ENCODE measurements around the gene OCRL. TPM values are rescaled to one million over a fixed set of nuclear protein-coding genes. Genes with fewer than 3 reads are reported as not detected.

Gene OCRL
- total RNA-seq, 1 experiment from 2014 or later = 44.7 TPM

DNA sequence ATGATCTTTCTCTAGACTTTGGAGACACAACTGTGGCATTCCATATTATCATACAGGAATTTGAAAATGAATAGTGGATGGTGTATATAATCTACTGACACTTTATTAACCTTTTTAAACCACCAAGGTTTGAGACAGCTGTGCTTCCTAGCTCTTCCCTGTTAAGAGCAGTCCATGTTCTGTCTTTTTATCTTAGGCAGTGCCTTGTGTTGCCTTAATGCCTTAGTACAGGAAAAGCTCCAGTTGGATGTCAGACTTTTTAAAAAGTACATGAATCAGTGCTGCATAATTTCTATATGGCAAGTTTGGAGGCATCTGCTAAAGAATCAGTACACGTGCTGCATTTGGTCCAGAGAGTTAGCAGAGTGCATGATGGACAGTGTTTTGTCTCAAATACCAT is 45.1 kb downstream of the OCRL start:
- DNase-seq (ENCODE audit: low read depth) = no peak

DNA sequence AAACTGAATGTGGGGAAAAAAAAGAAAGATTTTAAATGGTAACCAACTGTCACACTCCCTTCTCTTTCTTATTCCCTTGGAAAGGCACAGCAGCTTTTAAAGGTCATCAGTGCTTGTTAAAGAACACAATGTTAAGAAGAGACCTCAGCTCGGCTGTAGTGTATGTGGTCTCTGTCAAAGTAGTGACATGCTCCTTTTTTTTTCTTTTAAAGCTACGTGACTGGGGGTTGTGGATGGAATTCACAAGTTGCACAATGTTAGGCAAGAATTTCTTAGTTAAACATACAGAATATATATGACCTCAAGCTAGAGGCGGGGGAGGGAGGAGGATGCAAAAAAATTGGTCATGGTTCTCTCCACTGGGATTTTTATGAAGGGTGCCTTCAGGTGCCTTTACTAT is 45.6 kb downstream of the OCRL start:
- DNase-seq (ENCODE audit: low read depth) = no peak

DNA sequence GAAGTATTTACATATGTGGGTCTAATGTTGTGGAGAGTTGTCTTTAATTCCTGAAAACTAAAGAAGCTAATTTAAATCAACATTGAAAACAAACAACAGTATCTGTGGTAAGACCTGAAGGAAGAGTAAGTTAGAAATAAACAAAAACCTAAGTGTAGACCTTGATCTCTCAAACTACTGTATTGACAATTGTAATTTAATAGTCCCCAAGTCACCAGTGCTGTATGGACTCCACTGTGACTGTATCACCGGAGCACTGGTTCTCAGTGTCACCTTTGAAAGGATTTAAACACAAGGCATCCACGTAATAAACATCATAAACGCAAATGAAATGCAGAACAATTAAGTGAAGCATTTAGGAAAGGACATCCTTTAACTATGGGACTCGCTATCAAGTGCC is 46.4 kb downstream of the OCRL start:
- no peak for DNase-seq (ENCODE audit: low read depth)

DNA sequence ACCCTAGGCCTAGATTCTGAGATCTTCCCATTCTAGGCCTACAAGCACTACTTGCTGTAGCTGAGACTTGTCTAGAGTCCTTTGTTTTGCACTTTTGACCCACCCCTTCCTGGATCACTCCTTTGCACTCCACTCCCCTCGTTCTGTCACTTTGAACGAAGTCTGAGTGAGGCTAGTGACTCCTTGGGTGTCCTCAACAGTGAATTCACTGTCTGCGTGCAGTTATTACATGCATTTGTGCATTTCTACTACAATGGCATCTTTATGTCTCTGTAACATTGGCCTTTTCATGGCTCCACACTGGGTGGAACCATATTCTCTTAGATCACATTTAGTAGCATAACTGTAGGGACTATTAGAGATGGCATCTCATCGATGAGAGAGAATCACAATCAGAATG is 50.5 kb downstream of the OCRL start:
- no peak for DNase-seq (ENCODE audit: low read depth)

DNA sequence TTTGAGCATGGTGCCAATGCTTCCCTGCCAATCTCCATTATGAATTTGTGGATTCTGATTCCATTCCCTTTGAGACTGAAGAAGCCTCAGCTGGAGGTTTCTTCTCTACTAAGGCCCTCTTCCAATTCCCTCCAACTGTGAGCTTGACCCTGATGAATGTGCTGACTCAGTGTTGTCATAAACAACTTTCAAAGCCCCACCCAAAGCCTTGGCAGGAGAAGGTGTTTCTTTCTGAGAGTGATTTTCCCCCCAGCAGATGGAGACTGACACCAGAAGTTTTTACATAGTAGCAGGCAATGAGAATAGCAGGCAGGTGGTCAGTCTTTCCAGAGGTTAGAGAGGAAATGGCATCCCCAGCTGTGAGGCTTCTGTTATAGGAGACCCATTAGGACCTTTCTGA is 53.1 kb downstream of the OCRL start:
- DNase-seq (ENCODE audit: low read depth) = peak; percentile 71

DNA sequence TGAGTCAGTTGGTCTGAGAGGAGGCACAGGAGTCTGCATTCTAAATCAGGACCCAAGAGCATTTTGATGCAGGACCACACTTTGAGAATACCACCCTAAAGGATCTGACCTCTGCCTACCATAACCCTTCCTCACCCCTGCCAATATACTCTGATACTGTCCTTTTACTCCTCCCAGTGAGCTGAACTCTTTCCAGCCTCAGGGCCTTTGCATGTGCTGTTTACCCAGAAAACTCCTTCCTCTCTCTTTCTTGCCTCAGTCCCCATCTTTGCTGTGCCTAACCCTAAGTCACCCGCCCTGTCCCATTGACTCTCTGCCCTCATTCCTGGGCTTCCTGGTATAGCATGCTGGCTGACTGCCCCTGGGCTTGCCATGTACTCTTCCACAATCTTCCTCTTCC is 54.7 kb downstream of the OCRL start:
- DNase-seq (ENCODE audit: low read depth) = no peak

- no peak for DNase-seq (ENCODE audit: low read depth)
These were observed 56.0 kb downstream of the OCRL start for GRCh38 chrX:129596077-129596476.

GRCh38 chrX:129597905-129598304 is 57.8 kb downstream of the OCRL start:
- DNase-seq (ENCODE audit: low read depth) = no peak

DNA sequence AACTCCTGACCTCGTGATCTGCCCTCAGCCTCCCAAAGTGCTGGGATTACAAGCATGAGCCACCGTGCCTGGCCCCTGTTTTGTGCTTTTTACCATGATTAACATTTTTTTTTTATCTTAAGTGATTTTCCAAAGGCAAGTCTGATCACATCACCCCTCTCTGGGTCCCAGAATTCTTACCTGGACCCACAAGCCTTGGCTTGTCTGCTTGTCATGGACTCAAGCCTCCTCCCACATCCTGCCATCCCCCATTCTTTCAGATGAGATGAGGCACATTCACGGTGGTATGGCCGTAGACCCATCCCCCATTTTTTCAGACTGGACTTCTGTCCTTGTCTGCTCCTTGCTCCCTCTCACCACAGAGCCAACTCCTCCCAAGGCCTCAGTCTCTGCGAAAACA is 59.4 kb downstream of the OCRL start:
- no peak for DNase-seq (ENCODE audit: low read depth)

DNA sequence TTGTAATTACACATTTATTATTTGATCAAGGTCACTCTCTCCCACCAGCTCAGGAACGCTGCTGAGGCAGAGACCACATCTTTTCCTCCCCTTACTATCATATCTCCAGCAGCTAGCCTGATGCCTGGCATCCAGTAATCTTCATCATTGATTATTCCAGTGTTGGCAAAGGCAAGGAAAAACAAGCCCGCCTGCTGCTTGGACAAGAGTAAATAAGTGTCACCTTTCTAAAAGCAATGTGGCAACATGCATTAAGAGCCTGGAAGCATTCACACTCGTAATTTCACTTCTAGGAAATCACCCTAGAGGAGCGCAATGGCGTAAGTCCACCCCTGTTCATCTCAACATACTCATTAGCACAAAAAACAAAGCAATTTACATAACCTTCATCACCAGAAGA is 59.9 kb downstream of the OCRL start:
- no peak for DNase-seq (ENCODE audit: low read depth)

- DNase-seq (ENCODE audit: low read depth) = peak; percentile 40
These were observed 60.9 kb downstream of the OCRL start for GRCh38 chrX:129600981-129601424.

- peak; percentile 61 for DNase-seq (ENCODE audit: low read depth)
These were observed 66.9 kb downstream of the OCRL start for GRCh38 chrX:129606918-129607317.

DNA sequence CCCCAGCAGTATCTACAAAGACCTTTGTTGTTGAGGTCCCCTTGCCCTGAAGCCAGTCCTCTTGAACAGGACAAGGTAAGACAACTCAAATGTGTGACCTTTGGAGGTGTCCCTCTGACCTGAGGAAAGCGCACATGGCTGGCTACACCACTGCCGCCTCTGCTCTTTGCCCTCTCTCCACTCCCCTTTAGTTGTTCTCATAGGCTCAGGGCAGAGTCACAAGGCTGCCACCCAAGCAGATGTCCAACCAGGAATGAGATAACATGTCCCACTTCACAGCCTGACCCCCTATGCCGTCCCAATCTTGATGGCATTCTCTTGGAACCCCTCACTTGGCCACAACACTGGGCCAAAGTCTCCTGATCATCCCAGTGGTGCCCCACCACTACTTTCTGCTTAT is 68.4 kb downstream of the OCRL start:
- no peak for DNase-seq (ENCODE audit: low read depth)

DNA sequence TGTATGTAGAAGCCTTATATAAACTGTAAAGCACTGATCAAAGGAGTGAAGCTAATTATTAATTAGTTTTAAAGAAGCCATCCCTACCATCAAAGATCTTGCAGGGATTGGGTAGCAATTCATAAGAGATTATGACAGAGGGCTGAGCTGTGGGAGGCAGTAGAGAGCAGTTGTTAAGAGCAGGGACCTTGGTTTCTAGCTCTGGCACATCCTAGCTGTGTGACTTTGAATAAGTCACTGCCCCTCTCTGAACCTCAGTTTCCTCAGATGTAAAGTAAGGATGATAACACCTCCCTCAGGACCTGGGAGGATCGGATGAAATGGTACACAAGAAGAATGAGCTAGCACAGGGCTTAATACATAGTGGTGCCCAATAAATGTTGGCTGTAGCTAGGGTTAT is 69.3 kb downstream of the OCRL start:
- no peak for DNase-seq (ENCODE audit: low read depth)

GRCh38 chrX:129612396-129612795 is 72.3 kb downstream of the OCRL start:
- no peak for DNase-seq (ENCODE audit: low read depth)

DNA sequence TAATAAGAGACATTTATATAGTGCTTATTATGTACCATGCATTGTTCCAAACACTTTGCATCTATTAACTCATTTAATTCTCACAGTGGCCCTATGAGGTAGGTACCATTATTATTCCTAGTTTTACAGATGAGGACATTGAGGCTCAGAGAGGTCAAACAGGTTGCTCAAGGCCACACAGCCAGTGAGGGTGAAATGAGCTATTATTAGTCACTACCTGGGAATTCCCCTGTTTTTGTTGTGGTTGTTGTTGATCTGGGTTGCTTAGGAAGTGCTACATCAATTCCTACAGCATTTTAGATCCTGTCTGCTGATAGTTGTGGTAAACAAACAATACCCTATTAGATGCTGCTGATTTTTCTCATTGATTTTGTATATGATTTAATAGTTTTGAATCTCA is 73.5 kb downstream of the OCRL start:
- DNase-seq (ENCODE audit: low read depth) = peak; percentile 41

DNA sequence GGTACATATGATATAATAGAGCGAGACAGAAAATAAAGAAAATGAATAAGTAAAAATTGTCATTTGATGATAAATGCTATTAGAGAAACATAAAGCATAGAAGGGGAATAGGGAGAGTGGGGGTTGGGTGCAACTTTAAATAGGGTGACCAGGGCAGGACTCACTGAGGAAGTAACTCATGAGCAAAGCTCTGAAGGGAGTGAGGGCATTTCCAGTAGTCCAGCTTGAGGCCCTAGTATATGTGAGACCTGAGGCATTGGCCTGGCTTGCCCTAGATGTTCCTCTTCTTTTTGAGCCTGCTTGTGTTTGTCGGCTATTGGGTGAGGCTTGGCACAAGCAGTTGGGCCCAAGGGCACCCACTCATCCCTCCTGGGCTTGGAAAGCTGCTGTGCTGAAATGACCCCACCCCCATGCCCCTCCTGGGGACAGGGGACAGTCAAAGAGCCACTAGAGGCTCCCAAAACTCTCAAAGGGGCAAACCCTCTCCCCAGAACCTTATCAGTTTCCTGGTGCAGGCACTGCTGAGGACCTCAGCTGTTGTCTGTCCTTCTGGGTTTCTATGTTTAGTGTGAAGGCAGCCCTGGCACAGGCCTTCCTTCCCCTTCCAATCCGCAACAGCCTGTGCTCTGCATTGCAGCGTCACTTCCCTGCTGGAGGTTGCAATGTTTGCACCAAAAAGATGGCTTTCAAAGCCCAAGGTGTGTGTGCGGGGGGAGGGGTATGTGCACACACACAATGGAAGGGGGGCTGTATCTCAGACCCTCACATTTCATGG is 74.6 kb downstream of the OCRL start:
- DNase-seq (ENCODE audit: low read depth) = no peak

GRCh38 chrX:129617420-129617819 is 77.4 kb downstream of the OCRL start:
- no peak for DNase-seq (ENCODE audit: low read depth)

DNA sequence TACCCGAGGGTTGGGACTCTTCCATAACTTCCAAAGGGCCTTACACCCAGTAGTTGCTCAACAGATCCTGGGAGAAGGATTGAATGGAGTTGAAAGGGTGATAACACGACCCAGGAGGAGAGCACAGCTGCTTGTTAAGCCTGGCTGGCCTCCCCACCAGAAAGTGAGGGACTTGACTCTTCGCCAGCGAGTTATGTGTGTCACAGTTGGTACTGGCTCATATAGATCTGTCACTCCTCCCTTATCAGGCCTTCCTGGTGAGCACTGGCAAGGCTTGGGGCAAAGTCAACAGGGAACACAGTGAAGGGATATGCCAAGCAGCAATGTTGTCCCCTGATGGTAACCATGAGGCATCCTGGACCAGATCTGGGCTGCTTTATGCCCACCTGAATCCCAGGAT is 78.9 kb downstream of the OCRL start:
- no peak for DNase-seq (ENCODE audit: low read depth)

GRCh38 chrX:129622757-129623301 is 82.8 kb downstream of the OCRL start:
- DNase-seq (ENCODE audit: low read depth) = peak; percentile 85

DNA sequence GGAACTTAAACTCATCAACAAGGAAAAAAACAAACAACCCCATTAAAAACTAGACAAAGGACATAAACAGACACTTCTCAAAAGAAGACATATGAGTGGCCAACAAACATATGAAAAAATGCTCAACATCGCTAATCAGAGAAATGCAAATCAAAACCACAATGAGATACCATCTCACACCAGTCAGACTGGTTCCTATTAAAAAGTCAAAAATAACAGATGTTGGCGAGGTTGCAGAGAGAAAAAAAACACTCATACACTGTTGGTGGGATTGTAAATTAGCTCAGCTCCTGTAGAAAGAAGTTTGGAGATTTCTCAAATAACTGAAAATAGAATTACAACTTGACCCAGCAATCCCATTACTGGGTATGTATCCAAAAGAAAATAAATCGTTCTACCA is 86.0 kb downstream of the OCRL start:
- peak; percentile 58 for DNase-seq (ENCODE audit: low read depth)

DNA sequence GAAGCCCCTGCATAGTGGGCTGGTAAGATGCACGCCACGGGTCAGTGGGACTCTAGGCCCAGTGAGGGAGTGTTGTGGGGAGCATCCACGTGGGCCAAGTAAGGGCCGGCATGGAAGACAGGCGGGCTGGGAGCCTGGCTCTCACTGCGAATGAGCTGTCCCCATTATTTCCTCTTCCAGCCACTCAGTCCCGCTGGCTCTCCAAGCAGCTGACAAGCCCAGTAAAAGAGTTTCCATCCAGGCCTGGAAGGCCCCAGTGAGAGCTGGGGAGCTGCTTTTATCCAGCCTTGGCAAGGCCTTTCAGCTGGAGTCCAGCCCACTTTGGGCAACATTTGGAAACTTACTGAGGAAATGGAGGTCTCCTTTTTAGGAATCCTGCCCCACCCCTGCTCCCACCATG is 89.8 kb downstream of the OCRL start:
- no peak for DNase-seq (ENCODE audit: low read depth)

GRCh38 chrX:129631849-129632248 is 91.8 kb downstream of the OCRL start:
- no peak for DNase-seq (ENCODE audit: low read depth)

DNA sequence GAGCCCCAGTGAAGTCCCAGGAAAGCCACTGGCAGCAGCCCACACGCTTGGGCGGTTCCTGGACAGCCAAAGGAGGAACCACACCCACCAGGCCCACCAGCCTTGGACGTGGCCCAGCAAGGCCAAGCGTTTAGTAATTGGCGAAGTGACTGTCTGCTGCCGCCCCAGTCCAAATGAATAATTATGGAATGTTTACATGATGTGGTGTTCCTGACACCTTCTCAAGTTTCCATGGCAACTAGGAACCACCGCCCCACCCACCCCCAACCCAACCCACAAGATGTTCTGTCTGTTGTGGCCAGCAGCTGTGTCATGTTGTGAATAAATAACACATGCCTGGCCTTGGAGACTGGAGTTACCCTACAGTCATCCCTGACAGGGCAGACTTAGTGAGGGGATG is 92.4 kb downstream of the OCRL start:
- peak; percentile 33 for DNase-seq (ENCODE audit: low read depth)

Data from M059J (cell line).